Activated CD8-positive, alpha-beta memory T cell treated with anti-CD3 and anti-CD28 coated beads, Interleukin-2, amount 50 U/mL, for 48 hours (primary cell): Measurements from ENCODE around the gene ZNF710.

Experiments used
- DNase-seq: peaks from one replicate; pipeline ENCODE4 v3.0.0-alpha.2; 2020

ZNF710 gene

GRCh38 chr15:90042356-90042755 is 41.2 kb downstream of the ZNF710 start:
- no peak for DNase-seq

GRCh38 chr15:90042766-90043529 is 41.8 kb downstream of the ZNF710 start:
- no peak for DNase-seq

GRCh38 chr15:90043530-90044010 is 42.4 kb downstream of the ZNF710 start:
- DNase-seq = no peak

- no peak for DNase-seq
Observed at GRCh38 chr15:90044191-90044590, 43.1 kb downstream of the ZNF710 start.

GRCh38 chr15:90044916-90045371 is 43.8 kb downstream of the ZNF710 start:
- DNase-seq = no peak

GRCh38 chr15:90046289-90046688 is 45.2 kb downstream of the ZNF710 start:
- DNase-seq = no peak

- no peak for DNase-seq
Observed at GRCh38 chr15:90046911-90047392, 45.8 kb downstream of the ZNF710 start.

GRCh38 chr15:90047956-90048575 is 46.9 kb downstream of the ZNF710 start:
- no peak for DNase-seq

GRCh38 chr15:90049030-90049429 is 47.9 kb downstream of the ZNF710 start:
- DNase-seq = no peak

GRCh38 chr15:90049666-90050604 is 48.8 kb downstream of the ZNF710 start:
- no peak for DNase-seq

GRCh38 chr15:90051874-90052273 is 50.8 kb downstream of the ZNF710 start:
- no peak for DNase-seq

- DNase-seq = no peak
Observed at GRCh38 chr15:90053685-90054466, 52.8 kb downstream of the ZNF710 start.

- no peak for DNase-seq
Observed at GRCh38 chr15:90054618-90055097, 53.5 kb downstream of the ZNF710 start.

GRCh38 chr15:90055182-90055581 is 54.1 kb downstream of the ZNF710 start:
- DNase-seq = no peak

GRCh38 chr15:90056529-90056928 is 55.4 kb downstream of the ZNF710 start:
- no peak for DNase-seq

- DNase-seq = no peak
Observed at GRCh38 chr15:90058308-90058707, 57.2 kb downstream of the ZNF710 start.

- no peak for DNase-seq
Observed at GRCh38 chr15:90058775-90059174, 57.7 kb downstream of the ZNF710 start.

GRCh38 chr15:90059208-90059985 is 58.3 kb downstream of the ZNF710 start:
- peak; percentile 87 for DNase-seq

- DNase-seq = no peak
Observed at GRCh38 chr15:90060797-90061196, 59.7 kb downstream of the ZNF710 start.

GRCh38 chr15:90062023-90062442 is 60.9 kb downstream of the ZNF710 start:
- DNase-seq = no peak

- DNase-seq = no peak
Observed at GRCh38 chr15:90062462-90062932, 61.4 kb downstream of the ZNF710 start.
